Subcutaneous abdominal adipose tissue (tissue), 5 donors: ENCODE measurements around the gene MKNK1.

ENCODE experiments used
- H3K27ac ChIP-seq: one replicate; pipeline ENCODE4 v1.7.0; 2013; ENCODE audit warnings: low read depth, mild to moderate bottlenecking, inconsistent platforms, low read length, moderate library complexity
- H3K27me3 ChIP-seq, 5 donors: one replicate each; pipeline ENCODE4 v1.7.0; 2013; ENCODE audit warnings: low read length in 5 of 5, inconsistent platforms in 1 of 5; ENCODE audit not compliant: control insufficient read depth in 5 of 5, insufficient read depth in 4 of 5
- H3K36me3 ChIP-seq, 5 donors: one replicate each; pipeline ENCODE4 v1.7.0; 2013; ENCODE audit warnings: low read length in 5 of 5; ENCODE audit not compliant: control insufficient read depth in 5 of 5, insufficient read depth in 5 of 5
- H3K4me1 ChIP-seq, 5 donors: one replicate each; pipeline ENCODE4 v1.7.0; 2013; ENCODE audit warnings: low read length in 5 of 5, mild to moderate bottlenecking in 3 of 5, moderate library complexity in 1 of 5; ENCODE audit not compliant: control insufficient read depth in 5 of 5, insufficient read depth in 5 of 5
- H3K4me3 ChIP-seq, 5 donors: one replicate each; pipeline ENCODE4 v1.7.0; 2013; ENCODE audit warnings: low read length in 5 of 5, low read depth in 1 of 5
- H3K9ac ChIP-seq, 5 donors: one replicate each; pipeline ENCODE4 v1.7.0; 2013; ENCODE audit warnings: low read length in 5 of 5, mild to moderate bottlenecking in 4 of 5, moderate library complexity in 3 of 5
- H3K9me3 ChIP-seq, 5 donors: one replicate each; pipeline ENCODE4 v1.7.0; 2013; ENCODE audit warnings: low read length in 5 of 5; ENCODE audit not compliant: control insufficient read depth in 5 of 5
- donor health status: healthy.
- donor health status: healthy.
- donor health status: healthy.
- donor health status: healthy.
- donor health status: healthy.

The MKNK1 gene

DNA sequence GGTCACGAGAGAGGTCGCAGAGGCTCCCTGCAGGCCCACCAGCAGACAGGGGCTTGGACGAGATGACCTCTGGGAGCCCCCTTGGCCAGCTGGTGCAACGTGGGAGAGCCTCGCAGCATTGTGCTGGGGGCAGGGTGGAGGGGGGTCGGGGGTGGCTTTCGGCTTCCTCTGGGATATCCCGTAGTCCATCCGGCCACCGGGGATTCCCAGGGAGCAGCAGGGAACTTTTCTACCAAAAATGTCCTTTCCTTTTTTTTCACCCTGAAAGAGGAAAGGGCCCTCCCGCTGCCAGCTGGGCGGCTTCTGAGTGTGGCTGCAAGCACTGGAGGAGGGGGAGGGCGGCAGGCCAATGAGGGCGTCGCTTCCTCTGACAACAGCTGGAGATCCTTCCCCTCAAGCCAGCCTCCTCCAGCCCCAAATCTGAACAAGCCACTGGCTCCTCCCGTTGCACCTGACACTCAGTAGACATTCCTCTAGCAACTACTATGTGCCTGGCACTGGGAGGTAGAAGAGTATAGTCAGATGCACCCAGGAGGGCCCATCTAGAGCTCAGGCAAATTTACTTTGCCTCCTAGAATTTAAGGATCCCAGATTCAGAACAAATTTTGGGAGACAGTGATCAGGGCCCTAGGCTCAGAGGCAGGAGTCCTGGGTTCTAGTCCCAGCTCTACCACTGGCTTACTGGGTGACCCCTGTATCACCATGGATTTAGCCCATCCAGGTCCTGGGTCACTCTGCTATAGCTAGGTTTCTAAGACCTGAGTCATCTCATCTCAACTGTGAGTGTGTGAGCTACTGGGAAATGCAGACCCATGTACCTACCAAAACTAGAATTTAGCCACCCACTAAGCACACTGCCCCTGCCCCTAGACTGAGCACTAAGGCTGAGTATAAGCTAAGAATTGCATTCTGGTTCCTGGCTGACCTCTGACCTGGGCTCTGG lies 9.9 kb upstream of the MKNK1 start:
- Histone ChIP-seq H3K9me3 (no peaks in the 10 kb centered on the region), H3K27ac (peak overlapping the region; percentile 97), H3K36me3 (peaks cover 0 to 40% (median 29%) of the 10 kb centered on the region in 5 donors), H3K27me3 (no peaks in the 10 kb centered on the region), H3K4me3 (peak overlapping the region; percentile 43 to 93 (median 51)), H3K4me1 (peaks cover 20 to 60% (median 58%) of the 10 kb centered on the region in 5 donors), H3K9ac (peak overlapping the region in 4 of 5 donors; percentile 44 to 91 (median 51))

DNA sequence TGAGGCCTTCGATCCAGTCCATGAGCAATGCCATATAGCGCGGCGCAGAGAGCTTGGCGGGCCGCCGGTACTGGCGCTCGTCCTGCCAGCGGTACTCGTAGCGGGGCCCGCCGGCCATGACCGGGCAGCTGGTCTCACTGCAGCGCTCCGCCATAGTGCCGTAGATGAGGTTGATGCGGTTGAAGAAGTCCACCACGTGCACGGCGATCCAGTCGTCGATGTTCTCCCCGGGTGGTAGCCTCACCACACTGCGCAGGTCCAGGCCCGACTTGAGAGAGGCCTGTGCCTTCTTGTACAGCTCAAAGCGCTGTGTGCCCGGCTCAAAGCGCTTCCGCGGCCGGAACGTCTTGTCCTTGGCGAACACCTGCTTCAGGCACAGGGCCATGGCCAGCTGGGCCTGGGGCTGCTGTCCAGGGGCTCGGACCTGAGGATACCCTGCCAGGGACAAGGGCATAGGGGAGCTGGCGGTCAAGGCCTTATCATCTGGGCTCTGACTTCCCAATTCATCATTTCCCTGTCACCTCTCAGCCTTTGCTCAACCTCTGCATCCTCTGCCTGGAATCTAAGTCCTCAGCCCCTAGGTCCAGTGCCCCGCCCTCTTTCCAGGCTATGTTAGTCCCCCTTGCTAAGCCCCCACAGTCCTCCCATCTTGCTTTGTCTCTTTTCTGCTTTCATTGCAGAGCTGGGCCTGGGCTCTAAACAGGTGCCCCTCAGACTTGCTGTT lies 9.0 kb upstream of the MKNK1 start:
- Histone ChIP-seq H3K4me3 (peak overlapping the region; percentile 39 to 53 (median 44)), H3K36me3 (peaks cover 0 to 49% (median 38%) of the 10 kb centered on the region in 5 donors), H3K4me1 (peaks cover 20 to 60% (median 58%) of the 10 kb centered on the region in 5 donors), H3K9me3 (no peaks in the 10 kb centered on the region), H3K27ac (peak overlapping the region; percentile 41), H3K9ac (peak overlapping the region in 3 of 5 donors; percentile 26 to 65 (median 53)), H3K27me3 (no peaks in the 10 kb centered on the region)

DNA sequence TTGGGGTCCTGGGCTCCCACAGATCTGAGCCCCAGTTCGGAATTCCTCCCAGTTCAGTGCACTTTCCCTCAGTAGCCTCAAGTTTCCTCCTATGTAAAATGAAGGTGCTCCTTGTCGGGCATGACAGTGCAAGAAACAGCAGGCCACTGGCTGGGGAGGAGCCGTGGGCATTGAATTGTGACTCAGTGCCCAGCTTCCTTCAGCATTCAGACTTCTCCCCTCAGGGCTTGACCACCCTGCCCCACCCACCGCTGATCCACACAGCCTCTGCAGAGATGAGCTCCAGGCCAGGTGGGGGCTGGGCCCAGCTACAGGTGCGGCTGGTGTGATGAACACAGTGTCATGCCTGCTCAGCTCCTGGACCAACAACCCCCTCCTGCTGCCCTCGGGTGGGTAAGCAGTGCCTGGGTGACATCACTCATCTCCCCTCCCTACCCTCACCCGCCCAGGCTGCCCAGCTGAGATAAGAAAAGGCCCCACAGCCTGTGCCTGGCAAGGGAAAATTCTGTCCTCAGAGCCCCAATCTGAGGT lies 7.7 kb upstream of the MKNK1 start:
- Histone ChIP-seq H3K27ac (no peak overlapping the region), H3K36me3 (peaks cover 0 to 56% (median 39%) of the 10 kb centered on the region in 5 donors), H3K9me3 (no peaks in the 10 kb centered on the region), H3K27me3 (no peaks in the 10 kb centered on the region), H3K4me1 (peaks cover 19 to 62% (median 56%) of the 10 kb centered on the region in 5 donors), H3K9ac (peak overlapping the region in 2 of 5 donors; percentile 9 to 23), H3K4me3 (peak overlapping the region in 2 of 5 donors; percentile 25 to 35)

DNA sequence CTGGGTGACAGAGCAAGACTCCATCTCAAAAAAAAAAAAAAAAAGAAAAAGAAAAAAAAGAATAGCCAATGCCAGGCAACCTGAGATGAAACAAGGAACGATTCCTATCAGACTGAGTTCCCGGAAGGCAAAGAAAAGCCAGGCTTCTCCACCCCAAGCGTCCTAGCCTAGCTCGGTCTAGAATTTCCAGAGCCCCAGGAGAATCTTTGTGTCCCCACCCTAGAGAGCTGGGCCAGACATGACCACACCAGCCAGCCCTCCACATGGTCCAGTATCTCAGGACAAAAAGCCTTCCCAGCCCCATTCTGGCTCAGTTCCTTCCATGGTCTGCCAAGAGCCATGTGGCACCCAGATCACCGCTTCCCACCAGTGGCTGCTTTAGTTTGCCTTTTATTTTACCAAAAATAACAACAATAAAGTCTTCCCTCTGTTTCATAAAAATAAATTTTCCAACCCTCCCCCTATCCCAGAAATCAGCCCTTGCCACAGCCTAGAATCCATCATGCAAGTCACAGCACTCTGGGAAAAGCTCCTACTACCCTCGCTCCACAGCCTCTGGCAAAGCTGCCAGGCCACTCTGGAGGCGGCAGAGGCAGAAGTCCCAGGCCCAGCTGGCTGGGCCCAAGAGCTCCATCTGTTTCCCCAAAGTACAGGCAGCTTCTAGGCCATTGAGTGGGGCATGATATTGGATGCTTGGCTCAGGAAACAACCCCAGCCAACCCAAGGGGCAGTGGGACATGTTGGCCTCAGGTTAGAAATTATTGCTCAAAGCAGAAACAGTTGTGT lies 3.5 kb upstream of the MKNK1 start:
- Histone ChIP-seq H3K9ac (peak overlapping the region in 1 of 5 donors; percentile 17), H3K4me1 (peaks cover 3 to 52% (median 42%) of the 10 kb centered on the region in 5 donors), H3K27me3 (no peaks in the 10 kb centered on the region), H3K4me3 (no peak overlapping the region), H3K27ac (peak overlapping the region; percentile 48), H3K36me3 (peaks cover 0 to 54% (median 34%) of the 10 kb centered on the region in 5 donors), H3K9me3 (no peaks in the 10 kb centered on the region)

DNA sequence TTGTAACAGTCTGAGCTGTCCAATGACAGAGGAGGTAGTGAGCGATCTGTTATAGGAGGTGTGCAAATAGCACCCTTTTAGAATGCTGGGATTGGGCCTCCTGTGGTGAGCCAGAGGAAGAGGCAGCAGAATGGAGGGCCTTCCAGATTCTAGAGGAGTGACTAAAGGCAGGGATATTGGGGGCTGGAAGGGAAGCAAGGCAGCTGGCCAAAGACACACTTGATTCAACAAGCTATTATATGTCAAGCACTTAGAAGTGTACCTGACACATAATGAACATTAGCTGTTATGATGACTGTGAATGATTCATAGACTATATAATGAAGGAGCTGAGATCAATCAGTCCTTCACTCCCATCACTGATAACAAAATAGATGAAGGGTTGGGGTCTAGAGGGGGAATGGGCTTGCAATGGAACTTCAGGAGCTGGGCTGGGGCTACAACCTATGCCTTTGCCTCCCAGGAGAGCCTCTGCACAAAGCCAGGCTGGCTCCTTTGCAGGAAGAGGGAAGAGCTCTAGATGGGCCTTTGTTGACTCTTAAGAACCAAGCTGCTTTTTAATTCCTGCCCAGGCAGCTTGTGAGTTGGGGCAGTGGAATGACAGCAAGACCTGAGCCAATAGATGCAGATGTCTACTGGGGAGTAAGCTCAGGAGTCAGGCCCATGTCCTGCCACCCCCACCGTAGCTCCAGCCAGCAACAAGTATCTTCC lies 2.3 kb upstream of the MKNK1 start:
- Histone ChIP-seq H3K4me3 (no peak overlapping the region), H3K36me3 (peaks cover 0 to 45% (median 26%) of the 10 kb centered on the region in 5 donors), H3K9me3 (no peaks in the 10 kb centered on the region), H3K9ac (no peak overlapping the region), H3K4me1 (peaks cover 3 to 51% (median 38%) of the 10 kb centered on the region in 5 donors), H3K27me3 (no peaks in the 10 kb centered on the region), H3K27ac (no peak overlapping the region)

- Histone ChIP-seq H3K9me3 (no peaks in the 10 kb centered on the region), H3K4me1 (peaks cover 3 to 58% (median 41%) of the 10 kb centered on the region in 5 donors), H3K36me3 (peaks cover 0 to 34% (median 22%) of the 10 kb centered on the region in 5 donors), H3K27ac (no peak overlapping the region), H3K27me3 (no peaks in the 10 kb centered on the region), H3K4me3 (no peak overlapping the region), H3K9ac (no peak overlapping the region)
Measured at GRCh38 chr1:46605232-46605631, 1.2 kb upstream of the MKNK1 start.

- Histone ChIP-seq H3K27ac (peak overlapping the region; percentile 70), H3K36me3 (peaks cover 0 to 17% (median 7%) of the 10 kb centered on the region in 5 donors), H3K9me3 (no peaks in the 10 kb centered on the region), H3K9ac (peak overlapping the region; percentile 74 to 87 (median 83)), H3K4me3 (peak overlapping the region; percentile 81 to 96 (median 93)), H3K4me1 (peaks cover 3 to 70% (median 53%) of the 10 kb centered on the region in 5 donors), H3K27me3 (no peaks in the 10 kb centered on the region)
Measured at GRCh38 chr1:46603481-46603857, 599 bp downstream of the MKNK1 start.

DNA sequence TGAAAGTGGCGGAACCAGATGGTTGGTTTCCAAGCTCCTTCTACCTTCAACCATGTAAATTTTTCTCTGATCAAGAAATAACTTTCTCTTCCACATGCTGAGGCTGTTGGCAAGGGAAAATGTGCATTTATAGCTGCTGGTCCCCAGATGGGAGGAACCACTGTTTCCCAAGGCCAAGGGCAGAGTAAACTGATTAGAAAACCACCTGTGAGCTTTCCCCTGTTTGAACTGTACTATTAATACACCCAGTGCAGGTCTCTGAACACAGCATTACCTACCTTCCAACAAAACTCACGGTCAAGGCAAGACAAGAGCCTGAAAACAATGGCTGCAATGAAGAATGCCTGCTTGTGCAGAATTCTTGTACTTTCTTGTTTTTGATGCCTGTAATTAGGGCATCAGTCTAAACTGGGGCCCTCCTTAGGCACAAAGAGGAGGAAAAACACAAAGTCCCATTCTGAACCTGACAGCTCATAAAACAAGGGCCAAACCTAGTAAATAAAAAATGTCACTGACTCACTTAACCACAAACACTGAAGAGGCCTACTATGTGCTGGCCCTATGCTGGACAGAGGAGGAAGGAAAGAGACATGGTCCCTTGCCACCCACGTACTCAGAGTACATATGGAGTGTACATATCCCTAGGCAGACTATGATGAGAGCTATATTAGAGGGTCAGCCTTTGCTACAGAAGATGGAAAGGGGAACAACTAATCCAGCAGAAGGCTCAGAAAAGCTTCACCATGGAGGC lies 2.6 kb downstream of the MKNK1 start:
- H3K9me3 ChIP-seq = no peaks in the 10 kb centered on the region
- no peaks in the 10 kb centered on the region for H3K27me3 ChIP-seq
- peaks cover 0 to 4% (median 0%) of the 10 kb centered on the region in 5 donors for H3K36me3 ChIP-seq
- H3K4me3 ChIP-seq = peak overlapping the region in 1 of 5 donors; percentile 2
- no peak overlapping the region for H3K27ac ChIP-seq
- peaks cover 3 to 61% (median 48%) of the 10 kb centered on the region in 5 donors for H3K4me1 ChIP-seq
- no peak overlapping the region for H3K9ac ChIP-seq
